HepG2 (cell line): ENCODE results near the gene POU4F2.

Source experiments
- MTF1 ChIP-seq: sonication (generic); formaldehyde crosslinking; IDR thresholded peaks from 2 replicates; pipeline ENCODE4 v1.5.0; 2020; ENCODE audit warnings: missing genetic modification reagents
- SIN3A ChIP-seq: IDR thresholded peaks from 2 replicates; pipeline ENCODE4 v1.6.1; 2011; ENCODE audit warnings: low read depth, mild to moderate bottlenecking, control low read depth, low read length, borderline replicate concordance
- TP53 ChIP-seq: sonication (generic); formaldehyde crosslinking; conservative IDR thresholded peaks from 2 replicates; pipeline ENCODE4 v1.4.0; 2020; ENCODE audit warnings: missing genetic modification reagents
- TF ChIP-seq, protein P1 (sequence below), 2 experiments: sonication (generic) in 1 of 2; formaldehyde crosslinking in 1 of 2; IDR thresholded peaks; 2 replicates each; pipeline versions ENCODE4 v1.6.1 to v1.9.0; 2014 to 2022; ENCODE audit warnings: antibody characterized with exemption in 1 of 2, borderline replicate concordance in 1 of 2, inconsistent platforms in 1 of 2, low read depth in 1 of 2, missing genetic modification reagents in 1 of 2

DNA sequence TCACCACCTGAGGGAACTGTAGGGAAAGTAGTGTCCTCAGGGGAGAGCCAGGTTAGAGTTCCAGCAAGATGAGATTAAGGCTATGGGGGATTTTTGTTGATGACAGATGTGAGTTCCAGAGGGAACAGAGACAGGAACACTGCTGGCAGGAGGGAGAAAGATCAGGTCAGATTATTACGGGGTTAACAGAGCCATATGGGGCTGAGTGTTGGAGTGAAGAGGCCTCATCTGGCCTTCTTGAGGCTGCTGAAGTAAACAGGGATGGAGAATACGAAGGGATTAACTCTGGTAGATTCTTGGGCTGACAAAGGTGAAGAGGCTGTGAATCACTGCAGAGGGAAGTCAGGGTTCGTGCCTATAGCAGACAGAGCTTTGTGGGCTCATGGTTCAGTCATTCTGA lies 47.9 kb upstream of the POU4F2 start:
- TF ChIP-seq MTF1 (CRISPR knock-in tag) (no peak), TP53 (no peak), SIN3A (no peak)
- TF ChIP-seq, protein P1, sequence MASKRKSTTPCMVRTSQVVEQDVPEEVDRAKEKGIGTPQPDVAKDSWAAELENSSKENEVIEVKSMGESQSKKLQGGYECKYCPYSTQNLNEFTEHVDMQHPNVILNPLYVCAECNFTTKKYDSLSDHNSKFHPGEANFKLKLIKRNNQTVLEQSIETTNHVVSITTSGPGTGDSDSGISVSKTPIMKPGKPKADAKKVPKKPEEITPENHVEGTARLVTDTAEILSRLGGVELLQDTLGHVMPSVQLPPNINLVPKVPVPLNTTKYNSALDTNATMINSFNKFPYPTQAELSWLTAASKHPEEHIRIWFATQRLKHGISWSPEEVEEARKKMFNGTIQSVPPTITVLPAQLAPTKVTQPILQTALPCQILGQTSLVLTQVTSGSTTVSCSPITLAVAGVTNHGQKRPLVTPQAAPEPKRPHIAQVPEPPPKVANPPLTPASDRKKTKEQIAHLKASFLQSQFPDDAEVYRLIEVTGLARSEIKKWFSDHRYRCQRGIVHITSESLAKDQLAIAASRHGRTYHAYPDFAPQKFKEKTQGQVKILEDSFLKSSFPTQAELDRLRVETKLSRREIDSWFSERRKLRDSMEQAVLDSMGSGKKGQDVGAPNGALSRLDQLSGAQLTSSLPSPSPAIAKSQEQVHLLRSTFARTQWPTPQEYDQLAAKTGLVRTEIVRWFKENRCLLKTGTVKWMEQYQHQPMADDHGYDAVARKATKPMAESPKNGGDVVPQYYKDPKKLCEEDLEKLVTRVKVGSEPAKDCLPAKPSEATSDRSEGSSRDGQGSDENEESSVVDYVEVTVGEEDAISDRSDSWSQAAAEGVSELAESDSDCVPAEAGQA (IDR thresholded peaks at IDR 0.05; ENCODE audit: low read depth), result no peak
- TF ChIP-seq, protein P1 (CRISPR knock-in tag; IDR thresholded peaks at IDR 0.05; ENCODE audit: borderline replicate concordance), result no peak
